ENCODE data around the gene EFCAB9. TPM values are rescaled to one million over a fixed set of nuclear protein-coding genes. Genes with fewer than 3 reads are reported as not detected.

Gene EFCAB9
- total and polyA plus RNA-seq, 4 donors: not detected

- TF ChIP-seq RXRA (IDR thresholded peaks at IDR 0.05) (no peak), EGR1 (IDR thresholded peaks at IDR 0.05; ENCODE audit: low read depth in 2 of 2) (no peak)
- peak overlapping the region; percentile 38 to 55 for H3K9ac ChIP-seq (ENCODE audit: low read depth in 1 of 2, low read length in 2 of 2)
- peak overlapping the region in 1 of 3 donors; percentile 71 for H3K4me3 ChIP-seq (ENCODE audit: low read depth in 1 of 3, low read length in 3 of 3)
- H3K27me3 ChIP-seq (ENCODE audit: control insufficient read depth in 4 of 4, insufficient read depth in 4 of 4, low read length in 3 of 4): no peaks in the 10 kb centered on the region
- H3K9me3 ChIP-seq (ENCODE audit: control insufficient read depth in 4 of 4, low read length in 3 of 4): no peaks in the 10 kb centered on the region
- peak overlapping the region; percentile 77 to 89 for H3K27ac ChIP-seq (ENCODE audit: low read depth in 1 of 2, low read length in 2 of 2)
- peaks cover 0 to 16% (median 4%) of the 10 kb centered on the region in 4 donors for H3K4me1 ChIP-seq (ENCODE audit: control insufficient read depth in 4 of 4, insufficient read depth in 4 of 4, low read length in 3 of 4)
- no peak for DNase-seq (ENCODE audit: low spot score)
- WGBS: 82% methylated on average over 13 of the region's 13 CpGs
- H3K36me3 ChIP-seq (ENCODE audit: control insufficient read depth in 4 of 4, insufficient read depth in 3 of 4, low read depth in 1 of 4, low read length in 3 of 4): no peaks in the 10 kb centered on the region
Measured at GRCh38 chr5:172186114-172186695, 7.8 kb upstream of the EFCAB9 start.

- H3K9me3 ChIP-seq (ENCODE audit: control insufficient read depth in 4 of 4, low read length in 3 of 4): no peaks in the 10 kb centered on the region
- peak overlapping the region; percentile 77 to 89 for H3K27ac ChIP-seq (ENCODE audit: low read depth in 1 of 2, low read length in 2 of 2)
- H3K27me3 ChIP-seq (ENCODE audit: control insufficient read depth in 4 of 4, insufficient read depth in 4 of 4, low read length in 3 of 4): no peaks in the 10 kb centered on the region
- 2% methylated on average over 66 of the region's 66 CpGs for WGBS
- peak overlapping the region; percentile 55 to 71 for H3K9ac ChIP-seq (ENCODE audit: low read depth in 1 of 2, low read length in 2 of 2)
- no peaks in the 10 kb centered on the region for H3K36me3 ChIP-seq (ENCODE audit: control insufficient read depth in 4 of 4, insufficient read depth in 3 of 4, low read depth in 1 of 4, low read length in 3 of 4)
- TF ChIP-seq, protein P1, sequence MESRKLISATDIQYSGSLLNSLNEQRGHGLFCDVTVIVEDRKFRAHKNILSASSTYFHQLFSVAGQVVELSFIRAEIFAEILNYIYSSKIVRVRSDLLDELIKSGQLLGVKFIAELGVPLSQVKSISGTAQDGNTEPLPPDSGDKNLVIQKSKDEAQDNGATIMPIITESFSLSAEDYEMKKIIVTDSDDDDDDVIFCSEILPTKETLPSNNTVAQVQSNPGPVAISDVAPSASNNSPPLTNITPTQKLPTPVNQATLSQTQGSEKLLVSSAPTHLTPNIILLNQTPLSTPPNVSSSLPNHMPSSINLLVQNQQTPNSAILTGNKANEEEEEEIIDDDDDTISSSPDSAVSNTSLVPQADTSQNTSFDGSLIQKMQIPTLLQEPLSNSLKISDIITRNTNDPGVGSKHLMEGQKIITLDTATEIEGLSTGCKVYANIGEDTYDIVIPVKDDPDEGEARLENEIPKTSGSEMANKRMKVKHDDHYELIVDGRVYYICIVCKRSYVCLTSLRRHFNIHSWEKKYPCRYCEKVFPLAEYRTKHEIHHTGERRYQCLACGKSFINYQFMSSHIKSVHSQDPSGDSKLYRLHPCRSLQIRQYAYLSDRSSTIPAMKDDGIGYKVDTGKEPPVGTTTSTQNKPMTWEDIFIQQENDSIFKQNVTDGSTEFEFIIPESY (IDR thresholded peaks at IDR 0.05): no peak
- TF ChIP-seq, protein P2, sequence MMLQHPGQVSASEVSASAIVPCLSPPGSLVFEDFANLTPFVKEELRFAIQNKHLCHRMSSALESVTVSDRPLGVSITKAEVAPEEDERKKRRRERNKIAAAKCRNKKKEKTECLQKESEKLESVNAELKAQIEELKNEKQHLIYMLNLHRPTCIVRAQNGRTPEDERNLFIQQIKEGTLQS (IDR thresholded peaks at IDR 0.05): no peak
- no peak for TF ChIP-seq SP1 (IDR thresholded peaks at IDR 0.05)
- TF ChIP-seq TAF1 (conservative IDR thresholded peaks at IDR 0.05): no peak
- no peak for TF ChIP-seq GABPA (IDR thresholded peaks at IDR 0.05 in 1 of 2, conservative IDR thresholded peaks at IDR 0.05 in 1 of 2)
- no peak for TF ChIP-seq FOXA1 (IDR thresholded peaks at IDR 0.05)
- no peak for TF ChIP-seq HNF4G (IDR thresholded peaks at IDR 0.05)
- TF ChIP-seq RXRA (IDR thresholded peaks at IDR 0.05): no peak
- no peak for TF ChIP-seq FOXA2 (IDR thresholded peaks at IDR 0.05)
- H3K4me1 ChIP-seq (ENCODE audit: control insufficient read depth in 4 of 4, insufficient read depth in 4 of 4, low read length in 3 of 4): peaks cover 0 to 16% (median 4%) of the 10 kb centered on the region in 4 donors
- H3K4me3 ChIP-seq (ENCODE audit: low read depth in 1 of 3, low read length in 3 of 3): peak overlapping the region; percentile 68 to 87 (median 71)
- DNase-seq (ENCODE audit: low spot score): peak; percentile 59
Measured at GRCh38 chr5:172187118-172188032, 6.6 kb upstream of the EFCAB9 start.

GRCh38 chr5:172188033-172188892 is 5.7 kb upstream of the EFCAB9 start, which contains the start of gene STK10:
TSS of gene STK10 (minus strand) at chr5:172188224. CDS start at chr5:172188042, 182 bp downstream.
- DNase-seq (ENCODE audit: low spot score): peak; percentile 89
- H3K27ac ChIP-seq (ENCODE audit: low read depth in 1 of 2, low read length in 2 of 2): peak within 1 kb of the TSS; percentile 77 to 89
- WGBS: under 1% methylated on average over 102 of the region's 102 CpGs
- TF ChIP-seq FOXA1 (IDR thresholded peaks at IDR 0.05) (no peak), GABPA (IDR thresholded peaks at IDR 0.05 in 1 of 2, conservative IDR thresholded peaks at IDR 0.05 in 1 of 2) (no peak), JUND (IDR thresholded peaks at IDR 0.05) (no peak), YY1 (IDR thresholded peaks at IDR 0.05) (peak; percentile 58), RAD21 (IDR thresholded peaks at IDR 0.05) (peak; percentile 92 to 93), HNF4G (IDR thresholded peaks at IDR 0.05) (no peak), EGR1 (IDR thresholded peaks at IDR 0.05; ENCODE audit: low read depth in 2 of 2) (peak in 1 of 2 donors; percentile 67), HNF4A (conservative IDR thresholded peaks at IDR 0.05) (no peak), FOXA2 (IDR thresholded peaks at IDR 0.05) (no peak)
- TF ChIP-seq, protein P3, sequence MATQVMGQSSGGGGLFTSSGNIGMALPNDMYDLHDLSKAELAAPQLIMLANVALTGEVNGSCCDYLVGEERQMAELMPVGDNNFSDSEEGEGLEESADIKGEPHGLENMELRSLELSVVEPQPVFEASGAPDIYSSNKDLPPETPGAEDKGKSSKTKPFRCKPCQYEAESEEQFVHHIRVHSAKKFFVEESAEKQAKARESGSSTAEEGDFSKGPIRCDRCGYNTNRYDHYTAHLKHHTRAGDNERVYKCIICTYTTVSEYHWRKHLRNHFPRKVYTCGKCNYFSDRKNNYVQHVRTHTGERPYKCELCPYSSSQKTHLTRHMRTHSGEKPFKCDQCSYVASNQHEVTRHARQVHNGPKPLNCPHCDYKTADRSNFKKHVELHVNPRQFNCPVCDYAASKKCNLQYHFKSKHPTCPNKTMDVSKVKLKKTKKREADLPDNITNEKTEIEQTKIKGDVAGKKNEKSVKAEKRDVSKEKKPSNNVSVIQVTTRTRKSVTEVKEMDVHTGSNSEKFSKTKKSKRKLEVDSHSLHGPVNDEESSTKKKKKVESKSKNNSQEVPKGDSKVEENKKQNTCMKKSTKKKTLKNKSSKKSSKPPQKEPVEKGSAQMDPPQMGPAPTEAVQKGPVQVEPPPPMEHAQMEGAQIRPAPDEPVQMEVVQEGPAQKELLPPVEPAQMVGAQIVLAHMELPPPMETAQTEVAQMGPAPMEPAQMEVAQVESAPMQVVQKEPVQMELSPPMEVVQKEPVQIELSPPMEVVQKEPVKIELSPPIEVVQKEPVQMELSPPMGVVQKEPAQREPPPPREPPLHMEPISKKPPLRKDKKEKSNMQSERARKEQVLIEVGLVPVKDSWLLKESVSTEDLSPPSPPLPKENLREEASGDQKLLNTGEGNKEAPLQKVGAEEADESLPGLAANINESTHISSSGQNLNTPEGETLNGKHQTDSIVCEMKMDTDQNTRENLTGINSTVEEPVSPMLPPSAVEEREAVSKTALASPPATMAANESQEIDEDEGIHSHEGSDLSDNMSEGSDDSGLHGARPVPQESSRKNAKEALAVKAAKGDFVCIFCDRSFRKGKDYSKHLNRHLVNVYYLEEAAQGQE (IDR thresholded peaks at IDR 0.05): no peak
- TF ChIP-seq, protein P4, sequence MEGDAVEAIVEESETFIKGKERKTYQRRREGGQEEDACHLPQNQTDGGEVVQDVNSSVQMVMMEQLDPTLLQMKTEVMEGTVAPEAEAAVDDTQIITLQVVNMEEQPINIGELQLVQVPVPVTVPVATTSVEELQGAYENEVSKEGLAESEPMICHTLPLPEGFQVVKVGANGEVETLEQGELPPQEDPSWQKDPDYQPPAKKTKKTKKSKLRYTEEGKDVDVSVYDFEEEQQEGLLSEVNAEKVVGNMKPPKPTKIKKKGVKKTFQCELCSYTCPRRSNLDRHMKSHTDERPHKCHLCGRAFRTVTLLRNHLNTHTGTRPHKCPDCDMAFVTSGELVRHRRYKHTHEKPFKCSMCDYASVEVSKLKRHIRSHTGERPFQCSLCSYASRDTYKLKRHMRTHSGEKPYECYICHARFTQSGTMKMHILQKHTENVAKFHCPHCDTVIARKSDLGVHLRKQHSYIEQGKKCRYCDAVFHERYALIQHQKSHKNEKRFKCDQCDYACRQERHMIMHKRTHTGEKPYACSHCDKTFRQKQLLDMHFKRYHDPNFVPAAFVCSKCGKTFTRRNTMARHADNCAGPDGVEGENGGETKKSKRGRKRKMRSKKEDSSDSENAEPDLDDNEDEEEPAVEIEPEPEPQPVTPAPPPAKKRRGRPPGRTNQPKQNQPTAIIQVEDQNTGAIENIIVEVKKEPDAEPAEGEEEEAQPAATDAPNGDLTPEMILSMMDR (IDR thresholded peaks at IDR 0.05; ENCODE audit: low read depth, low read length, missing input control): peak; percentile 83

More at GRCh38 chr5:172188033-172188892, 5.7 kb upstream of the EFCAB9 start, which contains the start of gene STK10:
- no peaks in the 10 kb centered on the region for H3K9me3 ChIP-seq (ENCODE audit: control insufficient read depth in 4 of 4, low read length in 3 of 4)
- no peaks in the 10 kb centered on the region for H3K36me3 ChIP-seq (ENCODE audit: control insufficient read depth in 4 of 4, insufficient read depth in 3 of 4, low read depth in 1 of 4, low read length in 3 of 4)
- H3K27me3 ChIP-seq (ENCODE audit: control insufficient read depth in 4 of 4, insufficient read depth in 4 of 4, low read length in 3 of 4): no peaks in the 10 kb centered on the region
- H3K4me1 ChIP-seq (ENCODE audit: control insufficient read depth in 4 of 4, insufficient read depth in 4 of 4, low read length in 3 of 4): peaks cover 0 to 16% (median 4%) of the 10 kb centered on the region in 4 donors
- H3K9ac ChIP-seq (ENCODE audit: low read depth in 1 of 2, low read length in 2 of 2): peak within 1 kb of the TSS; percentile 55 to 85
- peak within 1 kb of the TSS; percentile 68 to 87 (median 71) for H3K4me3 ChIP-seq (ENCODE audit: low read depth in 1 of 3, low read length in 3 of 3)
